Activated CD8-positive, alpha-beta memory T cell treated with anti-CD3 and anti-CD28 coated beads for 48 hours (primary cell): ENCODE data around the gene CSMD2.

Experiments used
- DNase-seq, 3 experiments: peaks; one replicate each; pipeline ENCODE4 v3.0.0-alpha.2; 2020; ENCODE audit warnings: low read depth in 2 of 3, low spot score in 2 of 3

Gene CSMD2

GRCh38 chr1:33823830-33824229, 341.2 kb downstream of the CSMD2 start:
- no peak for DNase-seq

GRCh38 chr1:33823401-33823800, 341.6 kb downstream of the CSMD2 start:
- no peak for DNase-seq

- no peak for DNase-seq
These were observed 342.6 kb downstream of the CSMD2 start for GRCh38 chr1:33822396-33822795.

- no peak for DNase-seq
These were observed 343.7 kb downstream of the CSMD2 start for GRCh38 chr1:33821291-33821690.

- DNase-seq = no peak
These were observed 344.2 kb downstream of the CSMD2 start for GRCh38 chr1:33820804-33821203.

GRCh38 chr1:33819913-33820311, 345.1 kb downstream of the CSMD2 start:
- no peak for DNase-seq

GRCh38 chr1:33819290-33819912, 345.6 kb downstream of the CSMD2 start:
- no peak for DNase-seq

- no peak for DNase-seq
These were observed 347.0 kb downstream of the CSMD2 start for GRCh38 chr1:33818071-33818470.

- no peak for DNase-seq
These were observed 350.0 kb downstream of the CSMD2 start for GRCh38 chr1:33815061-33815460.

GRCh38 chr1:33814166-33814565, 350.9 kb downstream of the CSMD2 start:
- no peak for DNase-seq

GRCh38 chr1:33810571-33810970, 354.5 kb downstream of the CSMD2 start:
- DNase-seq = no peak

GRCh38 chr1:33805988-33806387, 359.0 kb downstream of the CSMD2 start:
- DNase-seq = no peak

- DNase-seq = no peak
These were observed 362.8 kb downstream of the CSMD2 start for GRCh38 chr1:33802268-33802667.

- DNase-seq = no peak
These were observed 367.2 kb downstream of the CSMD2 start for GRCh38 chr1:33797849-33798248.

- DNase-seq = no peak
These were observed 372.4 kb downstream of the CSMD2 start for GRCh38 chr1:33792651-33793050.

- no peak for DNase-seq
These were observed 372.8 kb downstream of the CSMD2 start for GRCh38 chr1:33792216-33792615.

GRCh38 chr1:33791251-33791650, 373.8 kb downstream of the CSMD2 start:
- no peak for DNase-seq

- DNase-seq = no peak
These were observed 374.5 kb downstream of the CSMD2 start for GRCh38 chr1:33790577-33790976.

- DNase-seq = no peak
These were observed 380.2 kb downstream of the CSMD2 start for GRCh38 chr1:33784876-33785275.

- DNase-seq = no peak
These were observed 382.3 kb downstream of the CSMD2 start for GRCh38 chr1:33782776-33783175.

GRCh38 chr1:33781652-33782051, 383.4 kb downstream of the CSMD2 start:
- DNase-seq = no peak

GRCh38 chr1:33777337-33777736, 387.7 kb downstream of the CSMD2 start:
- DNase-seq = no peak

- no peak for DNase-seq
These were observed 396.2 kb downstream of the CSMD2 start for GRCh38 chr1:33768821-33769220.

- no peak for DNase-seq
These were observed 396.9 kb downstream of the CSMD2 start for GRCh38 chr1:33768106-33768505.
